ENCODE data around the gene SLAMF1.

SLAMF1 gene

GRCh38 chr1:160639652-160640051 is 7.2 kb downstream of the SLAMF1 start:
- in situ Hi-C loops (cut with HindIII; ENCODE audit: low pct_ligation_motif_present, low sequenced_read_pairs), result no loop called here
- H3K4me3 ChIP-seq (ENCODE audit: low read depth, low read length), result no peak overlapping the region
- H3K36me3 ChIP-seq (replicated peaks), result no peaks in the 10 kb centered on the region
- H3K27ac ChIP-seq, result no peak overlapping the region
- no peaks in the 10 kb centered on the region for H3K27me3 ChIP-seq (replicated peaks)
- TF ChIP-seq, protein P1, sequence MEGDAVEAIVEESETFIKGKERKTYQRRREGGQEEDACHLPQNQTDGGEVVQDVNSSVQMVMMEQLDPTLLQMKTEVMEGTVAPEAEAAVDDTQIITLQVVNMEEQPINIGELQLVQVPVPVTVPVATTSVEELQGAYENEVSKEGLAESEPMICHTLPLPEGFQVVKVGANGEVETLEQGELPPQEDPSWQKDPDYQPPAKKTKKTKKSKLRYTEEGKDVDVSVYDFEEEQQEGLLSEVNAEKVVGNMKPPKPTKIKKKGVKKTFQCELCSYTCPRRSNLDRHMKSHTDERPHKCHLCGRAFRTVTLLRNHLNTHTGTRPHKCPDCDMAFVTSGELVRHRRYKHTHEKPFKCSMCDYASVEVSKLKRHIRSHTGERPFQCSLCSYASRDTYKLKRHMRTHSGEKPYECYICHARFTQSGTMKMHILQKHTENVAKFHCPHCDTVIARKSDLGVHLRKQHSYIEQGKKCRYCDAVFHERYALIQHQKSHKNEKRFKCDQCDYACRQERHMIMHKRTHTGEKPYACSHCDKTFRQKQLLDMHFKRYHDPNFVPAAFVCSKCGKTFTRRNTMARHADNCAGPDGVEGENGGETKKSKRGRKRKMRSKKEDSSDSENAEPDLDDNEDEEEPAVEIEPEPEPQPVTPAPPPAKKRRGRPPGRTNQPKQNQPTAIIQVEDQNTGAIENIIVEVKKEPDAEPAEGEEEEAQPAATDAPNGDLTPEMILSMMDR (IDR thresholded peaks at IDR 0.05; ENCODE audit: low read depth, low read length, missing control alignments), result no peak
- no peak for DNase-seq

GRCh38 chr1:160638926-160639325 is 7.9 kb downstream of the SLAMF1 start:
- Histone ChIP-seq H3K27me3 (replicated peaks) (no peaks in the 10 kb centered on the region), H3K27ac (no peak overlapping the region), H3K4me3 (ENCODE audit: low read depth, low read length) (no peak overlapping the region), H3K36me3 (replicated peaks) (no peaks in the 10 kb centered on the region)
- in situ Hi-C loops (cut with HindIII; ENCODE audit: low pct_ligation_motif_present, low sequenced_read_pairs), result no loop called here
- TF ChIP-seq, protein P1 (IDR thresholded peaks at IDR 0.05; ENCODE audit: low read depth, low read length, missing control alignments), result no peak
- DNase-seq, result no peak

- Histone ChIP-seq H3K4me3 (ENCODE audit: low read depth, low read length) (no peak overlapping the region), H3K36me3 (replicated peaks) (no peaks in the 10 kb centered on the region), H3K27me3 (replicated peaks) (no peaks in the 10 kb centered on the region), H3K27ac (no peak overlapping the region)
- in situ Hi-C loops (cut with HindIII; ENCODE audit: low pct_ligation_motif_present, low sequenced_read_pairs), result no loop called here
- TF ChIP-seq, protein P1 (IDR thresholded peaks at IDR 0.05; ENCODE audit: low read depth, low read length, missing control alignments), result no peak
- no peak for DNase-seq
These were observed 8.3 kb downstream of the SLAMF1 start for GRCh38 chr1:160638540-160638857.

DNA sequence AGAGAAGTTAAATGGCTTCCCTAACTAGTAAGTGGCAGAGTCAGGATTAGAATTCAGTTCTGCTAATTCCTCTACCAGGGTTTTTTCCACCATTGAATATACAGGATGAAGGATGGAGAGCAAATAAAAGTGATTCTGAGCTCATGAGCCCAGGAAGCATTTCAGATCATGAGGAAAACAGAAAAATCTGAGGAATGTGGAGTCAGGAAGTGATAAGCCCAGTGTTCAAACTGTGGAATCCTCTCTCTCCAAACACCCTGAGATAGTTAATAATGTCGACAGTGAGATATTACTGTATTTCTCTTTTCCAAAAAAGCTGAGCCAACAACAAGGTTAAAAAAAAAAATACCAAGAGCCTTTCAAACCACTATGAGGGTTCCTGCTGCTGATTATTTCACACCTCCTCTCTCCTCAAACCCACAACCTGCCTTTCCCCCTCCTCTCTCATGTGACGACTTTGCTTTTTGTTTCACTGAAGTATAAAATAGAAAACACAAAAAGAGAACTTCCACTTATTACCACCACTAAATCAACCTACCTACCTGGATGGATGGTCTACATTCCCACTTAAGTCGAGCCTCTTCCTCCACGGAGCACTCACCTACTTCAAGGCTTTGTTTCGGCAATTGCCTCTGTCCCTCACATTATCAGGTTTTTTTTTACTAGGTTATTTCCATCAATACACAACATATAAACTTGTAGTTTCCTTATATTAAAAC is 8.9 kb downstream of the SLAMF1 start:
- in situ Hi-C loops (cut with HindIII; ENCODE audit: low pct_ligation_motif_present, low sequenced_read_pairs), result no loop called here
- Histone ChIP-seq H3K4me3 (ENCODE audit: low read depth, low read length) (no peak overlapping the region), H3K27me3 (replicated peaks) (no peaks in the 10 kb centered on the region), H3K36me3 (replicated peaks) (no peaks in the 10 kb centered on the region), H3K27ac (no peak overlapping the region)
- peak; percentile 3 for DNase-seq
- TF ChIP-seq, protein P1 (IDR thresholded peaks at IDR 0.05; ENCODE audit: low read depth, low read length, missing control alignments), result no peak

DNA sequence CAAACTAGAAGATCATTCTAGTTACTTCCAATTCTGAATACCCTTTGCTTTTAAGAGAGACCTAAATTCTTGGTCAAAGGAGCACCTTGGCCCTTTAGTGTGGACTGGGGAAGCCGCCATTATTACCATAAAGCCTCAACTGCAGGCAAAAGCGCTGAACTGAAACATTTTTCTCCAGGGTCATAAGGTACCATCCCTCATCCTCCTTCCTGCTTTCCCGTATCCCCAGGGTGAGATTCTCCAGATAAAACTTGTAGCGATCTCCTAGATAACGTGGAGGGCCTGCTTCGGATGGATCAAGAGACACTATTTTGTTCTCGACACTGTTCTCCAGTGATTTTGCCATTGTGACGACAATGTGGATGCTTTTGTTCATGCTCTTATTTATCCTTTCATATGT is 9.8 kb downstream of the SLAMF1 start:
- H3K27me3 ChIP-seq (replicated peaks), result no peaks in the 10 kb centered on the region
- TF ChIP-seq, protein P1 (IDR thresholded peaks at IDR 0.05; ENCODE audit: low read depth, low read length, missing control alignments), result no peak
- in situ Hi-C loops (cut with HindIII; ENCODE audit: low pct_ligation_motif_present, low sequenced_read_pairs), result no loop called here
- no peak for DNase-seq
- no peaks in the 10 kb centered on the region for H3K36me3 ChIP-seq (replicated peaks)
- H3K27ac ChIP-seq, result no peak overlapping the region
- H3K4me3 ChIP-seq (ENCODE audit: low read depth, low read length), result no peak overlapping the region

- in situ Hi-C loops (cut with HindIII; ENCODE audit: low pct_ligation_motif_present, low sequenced_read_pairs), result no loop called here
- no peak for DNase-seq
- TF ChIP-seq, protein P1 (IDR thresholded peaks at IDR 0.05; ENCODE audit: low read depth, low read length, missing control alignments), result no peak
- Histone ChIP-seq H3K36me3 (replicated peaks) (no peaks in the 10 kb centered on the region), H3K27ac (no peak overlapping the region), H3K4me3 (ENCODE audit: low read depth, low read length) (no peak overlapping the region), H3K27me3 (replicated peaks) (no peaks in the 10 kb centered on the region)
These were observed 10.3 kb downstream of the SLAMF1 start for GRCh38 chr1:160636547-160636946.

All from brain microvascular endothelial cell (primary cell).